ENCODE results near the gene NBR1.
"Not testable (repeated sequence)": the region's sequence is repeated elsewhere in the genome, so short reads cannot be mapped to it uniquely, and the experiment has no call there.

The NBR1 gene

GRCh38 chr17:43136574-43136973 lies 34.4 kb upstream of the NBR1 start:
- H3K9ac ChIP-seq (ENCODE audit: low read depth, low read length); H3K27ac ChIP-seq (ENCODE audit: low read depth, low read length); H3K4me3 ChIP-seq (ENCODE audit: low read length); H3K9me3 ChIP-seq (ENCODE audit: insufficient read depth, low read depth, low read length); H3K27me3 ChIP-seq (ENCODE audit: insufficient read depth, low read length); H3K4me1 ChIP-seq (ENCODE audit: insufficient read depth, low read length): not testable (repeated sequence)
- 100% methylated on average over 3 of the region's 3 CpGs for WGBS
- H3K36me3 ChIP-seq (ENCODE audit: insufficient read depth, low read length), result peaks cover 15% of the 10 kb centered on the region

GRCh38 chr17:43138531-43138930 lies 32.5 kb upstream of the NBR1 start:
- H3K36me3 ChIP-seq (ENCODE audit: insufficient read depth, low read length); H3K27me3 ChIP-seq (ENCODE audit: insufficient read depth, low read length); H3K27ac ChIP-seq (ENCODE audit: low read depth, low read length); H3K4me3 ChIP-seq (ENCODE audit: low read length); H3K9me3 ChIP-seq (ENCODE audit: insufficient read depth, low read depth, low read length); H3K4me1 ChIP-seq (ENCODE audit: insufficient read depth, low read length); H3K9ac ChIP-seq (ENCODE audit: low read depth, low read length): not testable (repeated sequence)
- 96% methylated on average over 3 of the region's 4 CpGs for WGBS

- Histone ChIP-seq H3K9me3 (ENCODE audit: insufficient read depth, low read depth, low read length) (no peaks in the 10 kb centered on the region), H3K9ac (ENCODE audit: low read depth, low read length) (no peak overlapping the region)
Observed at GRCh38 chr17:43140396-43141332, 30.4 kb upstream of the NBR1 start.

GRCh38 chr17:43142153-43142552 lies 28.9 kb upstream of the NBR1 start:
- no peaks in the 10 kb centered on the region for H3K9me3 ChIP-seq (ENCODE audit: insufficient read depth, low read depth, low read length)
- no peaks in the 10 kb centered on the region for H3K36me3 ChIP-seq (ENCODE audit: insufficient read depth, low read length)
- H3K27me3 ChIP-seq (ENCODE audit: insufficient read depth, low read length), result no peaks in the 10 kb centered on the region
- H3K27ac ChIP-seq (ENCODE audit: low read depth, low read length), result no peak overlapping the region
- no peaks in the 10 kb centered on the region for H3K4me1 ChIP-seq (ENCODE audit: insufficient read depth, low read length)
- H3K4me3 ChIP-seq (ENCODE audit: low read length), result no peak overlapping the region
- WGBS, result 89% methylated on average over 5 of the region's 5 CpGs
- no peak overlapping the region for H3K9ac ChIP-seq (ENCODE audit: low read depth, low read length)

More at GRCh38 chr17:43140396-43141332, 30.4 kb upstream of the NBR1 start:
- H3K36me3 ChIP-seq (ENCODE audit: insufficient read depth, low read length), result no peaks in the 10 kb centered on the region
- H3K27ac ChIP-seq (ENCODE audit: low read depth, low read length), result no peak overlapping the region
- WGBS, result 89% methylated on average over 11 of the region's 11 CpGs
- no peak overlapping the region for H3K4me3 ChIP-seq (ENCODE audit: low read length)
- H3K27me3 ChIP-seq (ENCODE audit: insufficient read depth, low read length), result no peaks in the 10 kb centered on the region
- H3K4me1 ChIP-seq (ENCODE audit: insufficient read depth, low read length), result no peaks in the 10 kb centered on the region

GRCh38 chr17:43143201-43143600 lies 27.8 kb upstream of the NBR1 start:
- WGBS, result 97% methylated on average over 5 of the region's 5 CpGs
- no peak overlapping the region for H3K4me3 ChIP-seq (ENCODE audit: low read length)
- no peaks in the 10 kb centered on the region for H3K36me3 ChIP-seq (ENCODE audit: insufficient read depth, low read length)
- no peak overlapping the region for H3K27ac ChIP-seq (ENCODE audit: low read depth, low read length)
- no peaks in the 10 kb centered on the region for H3K9me3 ChIP-seq (ENCODE audit: insufficient read depth, low read depth, low read length)
- H3K4me1 ChIP-seq (ENCODE audit: insufficient read depth, low read length), result no peaks in the 10 kb centered on the region
- no peak overlapping the region for H3K9ac ChIP-seq (ENCODE audit: low read depth, low read length)
- H3K27me3 ChIP-seq (ENCODE audit: insufficient read depth, low read length), result no peaks in the 10 kb centered on the region

GRCh38 chr17:43146649-43147048 lies 24.4 kb upstream of the NBR1 start:
- 25% methylated on average over 4 of the region's 4 CpGs for WGBS
- H3K27me3 ChIP-seq (ENCODE audit: insufficient read depth, low read length), result no peaks in the 10 kb centered on the region
- H3K9ac ChIP-seq (ENCODE audit: low read depth, low read length), result no peak overlapping the region
- no peaks in the 10 kb centered on the region for H3K4me1 ChIP-seq (ENCODE audit: insufficient read depth, low read length)
- no peaks in the 10 kb centered on the region for H3K36me3 ChIP-seq (ENCODE audit: insufficient read depth, low read length)
- no peak overlapping the region for H3K27ac ChIP-seq (ENCODE audit: low read depth, low read length)
- H3K9me3 ChIP-seq (ENCODE audit: insufficient read depth, low read depth, low read length), result no peaks in the 10 kb centered on the region
- no peak overlapping the region for H3K4me3 ChIP-seq (ENCODE audit: low read length)

GRCh38 chr17:43151880-43152456 lies 19.0 kb upstream of the NBR1 start:
- H3K4me3 ChIP-seq (ENCODE audit: low read length), result no peak overlapping the region
- 97% methylated on average over 3 of the region's 3 CpGs for WGBS
- H3K4me1 ChIP-seq (ENCODE audit: insufficient read depth, low read length), result no peaks in the 10 kb centered on the region
- no peaks in the 10 kb centered on the region for H3K9me3 ChIP-seq (ENCODE audit: insufficient read depth, low read depth, low read length)
- H3K27me3 ChIP-seq (ENCODE audit: insufficient read depth, low read length), result no peaks in the 10 kb centered on the region
- no peak overlapping the region for H3K9ac ChIP-seq (ENCODE audit: low read depth, low read length)
- H3K36me3 ChIP-seq (ENCODE audit: insufficient read depth, low read length), result peaks cover 2% of the 10 kb centered on the region; the same call in 1 of the 2 replicates
- no peak overlapping the region for H3K27ac ChIP-seq (ENCODE audit: low read depth, low read length)

GRCh38 chr17:43153197-43153835 lies 17.7 kb upstream of the NBR1 start:
- not testable (repeated sequence) for H3K27me3 ChIP-seq (ENCODE audit: insufficient read depth, low read length); H3K9me3 ChIP-seq (ENCODE audit: insufficient read depth, low read depth, low read length); H3K9ac ChIP-seq (ENCODE audit: low read depth, low read length); H3K36me3 ChIP-seq (ENCODE audit: insufficient read depth, low read length); H3K4me1 ChIP-seq (ENCODE audit: insufficient read depth, low read length); H3K4me3 ChIP-seq (ENCODE audit: low read length); H3K27ac ChIP-seq (ENCODE audit: low read depth, low read length)
- WGBS, result 94% methylated on average over 3 of the region's 3 CpGs

GRCh38 chr17:43155666-43156065 lies 15.3 kb upstream of the NBR1 start:
- no peak overlapping the region for H3K27ac ChIP-seq (ENCODE audit: low read depth, low read length)
- 96% methylated on average over 3 of the region's 3 CpGs for WGBS
- H3K9me3 ChIP-seq (ENCODE audit: insufficient read depth, low read depth, low read length), result no peaks in the 10 kb centered on the region
- no peak overlapping the region for H3K9ac ChIP-seq (ENCODE audit: low read depth, low read length)
- H3K27me3 ChIP-seq (ENCODE audit: insufficient read depth, low read length), result no peaks in the 10 kb centered on the region
- H3K36me3 ChIP-seq (ENCODE audit: insufficient read depth, low read length), result peaks cover 6% of the 10 kb centered on the region; the same call in 1 of the 2 replicates
- H3K4me3 ChIP-seq (ENCODE audit: low read length), result no peak overlapping the region
- H3K4me1 ChIP-seq (ENCODE audit: insufficient read depth, low read length), result no peaks in the 10 kb centered on the region

GRCh38 chr17:43159232-43159631 lies 11.8 kb upstream of the NBR1 start:
- H3K4me3 ChIP-seq (ENCODE audit: low read length); H3K36me3 ChIP-seq (ENCODE audit: insufficient read depth, low read length); H3K27me3 ChIP-seq (ENCODE audit: insufficient read depth, low read length); H3K9me3 ChIP-seq (ENCODE audit: insufficient read depth, low read depth, low read length); H3K9ac ChIP-seq (ENCODE audit: low read depth, low read length); H3K27ac ChIP-seq (ENCODE audit: low read depth, low read length); H3K4me1 ChIP-seq (ENCODE audit: insufficient read depth, low read length): not testable (repeated sequence)
- WGBS, result 89% methylated on average over 23 of the region's 25 CpGs

GRCh38 chr17:43159957-43160356 lies 11.1 kb upstream of the NBR1 start:
- 90% methylated on average over 8 of the region's 8 CpGs for WGBS
- not testable (repeated sequence) for H3K4me3 ChIP-seq (ENCODE audit: low read length); H3K4me1 ChIP-seq (ENCODE audit: insufficient read depth, low read length); H3K27me3 ChIP-seq (ENCODE audit: insufficient read depth, low read length); H3K9ac ChIP-seq (ENCODE audit: low read depth, low read length); H3K9me3 ChIP-seq (ENCODE audit: insufficient read depth, low read depth, low read length); H3K27ac ChIP-seq (ENCODE audit: low read depth, low read length)
- peaks cover 12% of the 10 kb centered on the region for H3K36me3 ChIP-seq (ENCODE audit: insufficient read depth, low read length)

Measured in HUES64 (cell line).